ENCODE data around the gene GAST.
"Not testable (repeated sequence)": the region's sequence is repeated elsewhere in the genome, so short reads cannot be mapped to it uniquely, and the experiment has no call there.

Gene GAST, protein sequence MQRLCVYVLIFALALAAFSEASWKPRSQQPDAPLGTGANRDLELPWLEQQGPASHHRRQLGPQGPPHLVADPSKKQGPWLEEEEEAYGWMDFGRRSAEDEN

DNA sequence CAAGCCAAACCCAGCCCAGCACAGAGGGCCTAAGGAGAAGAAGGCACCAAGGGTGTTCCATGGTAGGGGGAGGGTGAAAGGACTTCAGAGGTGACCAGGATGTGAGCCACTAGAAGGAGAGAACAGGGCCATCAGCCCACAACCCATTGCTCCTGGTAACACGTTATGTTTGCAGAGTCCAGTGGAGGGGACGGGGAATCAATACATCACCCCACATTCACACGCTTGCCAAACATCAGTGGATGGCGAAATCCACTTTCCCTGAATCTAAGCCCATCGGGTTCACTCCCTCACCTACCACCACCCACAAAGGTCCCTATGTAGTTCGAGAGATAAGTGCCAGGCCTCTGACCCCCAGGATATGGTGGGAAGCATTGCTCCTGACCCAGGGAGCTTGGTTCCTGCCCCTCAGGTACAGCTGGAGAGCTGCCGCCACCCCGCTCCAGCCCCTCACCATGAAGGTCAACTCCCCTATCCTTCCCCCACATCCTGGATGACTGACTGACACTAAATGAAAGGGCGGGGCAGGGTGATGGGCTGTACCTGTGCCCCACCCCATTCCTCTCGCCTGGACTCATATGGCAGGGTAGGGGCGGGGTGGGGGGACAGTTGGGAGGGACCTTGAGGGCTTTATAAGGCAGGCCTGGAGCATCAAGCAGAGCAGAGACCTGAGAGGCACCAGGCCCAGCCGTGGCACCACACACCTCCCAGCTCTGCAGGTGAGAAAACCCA, at the start of gene GAST:
GAST (plus strand) TSS at position 663 of the 732 bp plus-strand sequence. CDS start 3,106 bp downstream, outside the sequence.
- no peak for DNase-seq (ENCODE audit: low read depth)

DNA sequence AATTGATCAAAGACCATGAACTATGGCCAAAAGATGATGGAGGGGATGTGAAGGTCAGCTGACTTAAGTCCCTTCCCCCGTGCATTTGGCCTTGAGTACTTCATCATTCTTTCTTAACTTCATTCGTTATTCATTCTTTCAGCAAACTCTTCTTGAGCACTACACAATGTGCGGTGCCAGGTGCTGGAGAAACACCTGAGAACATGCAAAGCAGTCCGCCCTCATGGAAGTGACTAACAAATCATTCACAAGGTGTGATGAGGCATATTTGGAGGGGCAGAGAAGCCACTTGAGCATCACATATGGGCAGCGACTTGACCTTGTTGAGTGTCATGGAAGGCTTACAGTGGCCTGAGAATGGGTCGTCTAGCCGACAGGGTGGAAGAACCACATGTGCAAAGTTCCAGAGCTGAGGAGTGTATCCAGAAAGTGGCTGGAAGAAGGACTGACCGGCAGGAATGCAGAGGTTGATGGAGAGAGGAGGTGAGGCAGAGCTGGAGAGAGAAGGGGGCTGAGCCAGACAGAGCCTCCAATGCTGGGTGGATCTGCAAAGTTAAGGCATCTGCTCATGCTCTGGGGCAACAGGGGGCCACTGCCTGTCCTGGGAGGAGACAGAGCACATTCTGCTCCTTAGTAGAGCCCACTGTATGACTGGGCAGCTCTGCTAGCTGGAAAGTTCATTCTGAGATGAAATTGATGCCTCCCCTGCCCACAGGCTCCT, 48.5 kb upstream of the GAST start:
- no peak for DNase-seq (ENCODE audit: low read depth)

DNA sequence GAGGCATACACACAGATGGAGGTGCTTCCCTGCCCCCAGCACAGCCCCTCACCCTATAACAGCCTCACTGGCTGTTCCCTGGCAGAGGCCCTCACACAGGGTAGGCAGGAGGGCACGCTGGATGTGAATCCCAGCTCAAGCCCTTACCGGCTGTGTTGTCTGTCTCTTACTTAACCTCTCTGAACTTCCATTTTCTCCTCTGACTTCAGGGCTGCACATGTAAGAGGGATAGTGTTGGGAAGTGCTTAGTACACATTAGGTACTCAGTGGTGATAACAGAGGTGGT, 48.0 kb upstream of the GAST start:
- DNase-seq (ENCODE audit: low read depth): no peak

DNA sequence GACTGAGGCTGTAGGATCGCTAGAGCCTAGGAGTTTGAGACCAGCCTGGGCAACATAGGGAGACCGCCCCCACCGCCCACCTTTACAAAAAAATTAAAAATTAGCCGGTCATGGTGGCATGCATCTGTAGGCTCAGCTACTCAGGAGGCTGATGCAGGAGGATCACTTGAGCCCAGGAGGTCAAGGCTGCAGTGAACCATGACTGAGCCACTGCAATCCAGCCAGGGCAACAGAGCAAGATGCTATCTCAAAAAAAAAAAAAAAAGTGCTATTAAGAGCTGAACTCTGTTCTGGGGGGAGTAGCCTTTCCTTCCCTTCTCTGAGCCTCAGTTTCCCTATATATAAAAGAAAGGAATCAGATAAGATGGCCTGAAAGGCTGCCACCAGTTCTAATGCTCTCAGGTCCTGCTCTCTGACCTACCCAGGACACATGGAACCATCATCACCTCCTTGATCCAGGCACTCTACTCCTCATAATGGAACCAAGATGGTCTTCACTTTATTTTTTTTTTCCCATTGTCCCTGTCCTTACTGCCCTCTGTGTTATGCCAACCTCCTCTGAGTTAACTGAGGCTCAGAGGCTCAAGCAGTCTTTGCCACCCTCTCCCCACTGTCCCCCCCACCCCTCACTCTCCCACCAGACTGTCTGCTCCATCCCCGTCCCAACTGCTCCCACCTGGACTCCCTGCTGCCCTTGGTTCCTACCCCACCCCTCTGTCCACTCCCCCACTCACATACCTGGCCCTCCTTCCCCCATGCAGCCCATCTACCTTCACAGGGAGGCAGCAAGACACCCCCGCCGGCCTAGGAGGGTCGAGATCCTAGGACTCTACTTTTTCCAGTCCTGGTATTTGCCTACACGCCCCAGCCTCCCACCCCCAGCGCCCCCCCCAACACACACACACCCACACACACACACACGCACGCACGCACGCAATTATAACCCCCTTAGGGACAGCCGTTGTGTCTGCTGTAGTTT, 47.3 kb upstream of the GAST start:
- no peak for DNase-seq (ENCODE audit: low read depth)

DNA sequence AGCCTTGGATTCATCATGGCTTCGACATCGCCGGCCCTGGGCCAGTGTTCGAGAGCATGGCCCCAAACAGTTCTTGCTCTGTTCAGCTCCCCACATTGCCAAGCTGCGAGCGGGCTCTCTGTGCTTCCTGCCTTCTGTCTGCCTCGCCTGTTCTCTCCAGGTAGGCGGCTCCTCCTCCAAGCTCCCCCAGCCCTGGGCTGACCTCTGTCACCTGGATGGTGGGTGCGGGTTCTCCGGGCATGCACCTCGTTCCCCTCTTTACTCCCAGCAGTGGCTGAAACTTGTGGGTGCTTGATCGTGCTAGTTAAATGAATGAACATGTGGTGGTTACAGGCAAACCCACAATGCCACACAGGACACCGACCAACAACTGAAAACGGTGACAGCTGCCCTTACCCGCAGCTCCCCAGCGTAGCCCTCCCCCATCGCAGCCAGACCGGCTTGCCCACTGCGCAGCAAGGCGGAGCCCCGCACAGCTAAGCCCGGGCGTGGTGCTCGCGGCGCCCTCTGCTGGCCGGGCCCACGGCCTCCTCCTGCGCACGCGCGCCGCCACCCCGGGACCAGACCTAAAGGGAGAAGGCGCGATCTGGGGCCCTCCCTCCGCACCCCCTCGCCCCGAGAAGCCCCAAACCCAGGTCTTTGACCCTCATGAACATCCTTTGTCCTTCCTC, 46.4 kb upstream of the GAST start:
- no peak for DNase-seq (ENCODE audit: low read depth)

DNA sequence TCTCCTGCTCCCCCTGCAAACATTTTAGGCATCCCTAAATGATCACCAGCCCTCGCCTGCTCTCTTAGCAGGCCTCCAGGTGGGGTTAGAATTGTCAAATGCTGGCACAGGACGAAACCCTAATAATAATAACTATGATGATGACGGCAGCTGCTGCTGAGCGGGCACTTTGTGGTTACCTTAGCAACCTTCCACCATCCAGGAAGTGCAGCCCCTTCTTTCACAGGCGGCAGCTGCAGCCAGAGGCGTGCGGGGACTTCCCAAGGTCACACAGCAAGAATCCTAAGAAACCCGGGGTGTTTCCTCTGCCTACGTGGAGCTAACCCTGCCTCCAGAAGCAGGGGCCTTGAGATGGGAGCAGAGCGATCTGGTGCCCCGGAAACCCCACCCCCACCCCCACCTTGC, 45.9 kb upstream of the GAST start:
- no peak for DNase-seq (ENCODE audit: low read depth)

DNA sequence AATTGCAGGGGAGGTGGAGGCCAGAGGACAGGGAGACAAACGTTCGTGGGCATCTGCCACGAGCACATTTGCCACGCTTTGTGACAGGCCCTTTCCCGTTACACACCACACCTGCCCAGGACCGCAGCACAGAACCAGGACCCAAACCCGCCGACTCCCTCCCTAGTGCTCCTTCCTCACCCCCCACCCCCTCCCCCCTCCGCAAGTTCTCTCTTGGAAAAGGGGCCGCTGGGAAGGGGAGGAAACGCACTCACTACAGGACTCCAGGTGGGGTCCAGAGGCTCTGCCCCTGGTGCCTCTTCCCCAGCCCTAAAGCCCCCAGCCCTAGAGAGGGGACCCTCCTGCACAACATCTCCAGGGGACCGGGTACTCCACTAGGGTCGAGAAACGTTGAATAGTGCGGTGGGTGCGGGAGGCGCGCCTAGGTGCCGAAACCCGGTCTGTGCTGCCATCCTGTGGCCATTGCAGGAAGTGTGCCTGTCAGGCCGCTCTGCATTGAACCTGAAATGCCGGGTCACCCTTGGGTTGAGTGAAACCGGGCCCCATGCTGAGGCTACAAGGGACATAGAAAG, 45.3 kb upstream of the GAST start:
- DNase-seq (ENCODE audit: low read depth): no peak

DNA sequence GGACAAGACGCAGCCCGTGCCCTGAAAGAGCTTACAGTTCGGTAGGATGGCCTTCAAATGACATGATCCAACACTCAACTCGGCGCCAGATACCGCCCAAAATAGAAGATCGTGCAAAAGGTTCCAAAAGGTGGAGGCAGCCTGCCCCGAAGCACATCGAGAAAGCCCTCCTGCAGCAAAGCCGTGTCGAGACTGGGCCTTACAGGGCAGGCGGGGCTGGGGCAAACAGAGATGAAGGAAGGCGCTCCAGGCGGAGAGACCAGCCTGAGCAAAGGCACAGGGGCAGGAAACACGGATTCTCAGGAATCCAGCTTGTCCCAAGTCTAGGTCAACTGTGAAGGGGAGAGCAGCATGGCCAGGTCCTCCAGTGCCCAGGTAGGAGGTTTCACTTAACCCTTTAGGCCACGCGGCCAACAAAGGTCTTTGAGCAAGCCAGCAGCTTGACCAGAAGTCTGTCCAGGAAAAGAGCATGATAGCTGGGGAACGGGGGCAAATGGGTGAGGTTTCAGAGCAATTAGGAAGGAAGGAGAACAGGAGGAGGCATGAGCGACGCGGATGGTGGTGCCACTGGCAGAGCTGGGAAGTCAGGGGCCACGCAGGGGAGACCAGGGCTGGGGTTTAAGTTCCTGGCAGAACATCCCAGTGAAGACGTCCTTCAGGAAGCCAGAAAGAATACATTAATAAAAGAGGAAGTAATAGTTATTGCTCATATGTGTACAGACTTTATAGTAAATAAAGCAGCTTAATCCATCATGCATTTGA, 44.7 kb upstream of the GAST start:
- no peak for DNase-seq (ENCODE audit: low read depth)

DNA sequence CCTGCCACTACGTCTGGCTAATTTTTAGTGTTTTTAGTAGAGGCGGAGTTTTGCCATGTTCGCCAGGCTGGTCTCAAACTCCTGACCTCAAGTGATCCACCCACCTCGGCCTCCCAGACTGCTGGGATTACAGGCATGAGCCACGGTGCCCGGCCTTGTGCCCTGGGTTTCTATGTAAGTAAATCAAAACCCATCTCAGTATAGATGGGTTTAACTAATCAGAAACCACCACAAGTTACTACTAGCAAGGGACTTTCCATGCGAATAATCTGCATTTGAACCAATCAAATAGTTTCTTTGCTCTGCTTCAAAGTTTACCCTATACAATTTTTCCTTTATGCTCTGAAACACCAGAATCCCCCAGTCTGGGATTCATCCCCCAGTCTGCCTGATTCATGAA, 40.0 kb upstream of the GAST start:
- DNase-seq (ENCODE audit: low read depth): no peak

DNA sequence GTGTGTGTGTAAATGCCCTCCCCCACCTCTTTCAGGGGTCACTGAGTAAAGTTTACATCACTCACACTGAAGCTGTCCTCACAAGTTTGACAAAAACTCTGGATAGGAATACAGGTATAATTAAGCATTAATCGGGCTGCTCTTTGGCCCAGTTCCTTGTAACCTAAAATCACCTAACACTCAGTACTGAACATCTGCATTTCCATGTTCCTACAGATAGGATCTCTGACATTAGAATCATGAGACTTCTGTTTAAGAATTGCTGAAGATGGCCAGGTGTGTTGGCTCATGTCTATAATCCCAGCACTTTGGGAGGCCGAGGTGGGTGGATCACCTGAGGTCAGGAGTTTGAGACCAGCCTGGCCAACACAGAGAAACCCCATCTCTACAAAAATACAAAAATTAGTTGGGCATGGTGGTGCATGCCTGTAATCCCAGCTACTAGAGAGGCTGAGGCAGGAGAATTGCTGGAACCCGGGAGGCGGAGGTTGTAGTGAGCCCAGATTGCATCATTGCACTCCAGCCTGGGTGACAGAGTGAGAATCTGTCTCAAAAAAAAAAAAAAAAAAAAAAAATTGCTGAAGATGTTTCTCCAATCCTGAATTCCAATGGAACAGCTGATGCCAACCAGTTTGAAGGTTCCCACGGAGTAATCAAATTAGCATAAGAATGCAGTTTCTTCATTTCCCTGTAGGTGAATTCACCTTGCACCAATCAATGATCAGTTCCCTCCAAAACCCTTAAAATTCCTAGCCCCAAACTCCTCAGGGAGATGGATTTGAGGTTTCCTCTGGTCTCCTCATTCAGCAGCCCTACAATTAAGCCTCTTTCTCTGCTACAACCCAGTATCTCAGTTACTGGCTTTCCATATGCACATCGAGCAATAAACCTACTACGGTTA, 36.7 kb upstream of the GAST start:
- not testable (repeated sequence) for DNase-seq (ENCODE audit: low read depth)

DNA sequence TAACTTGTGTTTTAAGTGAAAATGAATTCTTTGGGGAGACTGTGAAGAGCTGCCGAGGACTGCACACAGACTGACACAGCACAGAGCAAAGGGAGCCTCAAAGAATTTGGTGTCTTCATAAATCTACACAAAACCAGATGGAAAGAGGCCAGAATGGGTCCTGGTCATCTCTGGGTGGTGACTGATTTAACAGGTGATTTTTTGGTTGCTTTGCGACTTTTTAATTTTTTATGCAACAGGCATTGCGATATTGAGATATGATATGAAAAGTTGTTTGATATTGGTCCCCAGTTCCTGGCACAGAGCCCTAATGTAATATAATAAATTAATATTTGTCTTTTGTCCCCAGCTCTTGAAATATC, 36.1 kb upstream of the GAST start:
- no peak for DNase-seq (ENCODE audit: low read depth)

DNA sequence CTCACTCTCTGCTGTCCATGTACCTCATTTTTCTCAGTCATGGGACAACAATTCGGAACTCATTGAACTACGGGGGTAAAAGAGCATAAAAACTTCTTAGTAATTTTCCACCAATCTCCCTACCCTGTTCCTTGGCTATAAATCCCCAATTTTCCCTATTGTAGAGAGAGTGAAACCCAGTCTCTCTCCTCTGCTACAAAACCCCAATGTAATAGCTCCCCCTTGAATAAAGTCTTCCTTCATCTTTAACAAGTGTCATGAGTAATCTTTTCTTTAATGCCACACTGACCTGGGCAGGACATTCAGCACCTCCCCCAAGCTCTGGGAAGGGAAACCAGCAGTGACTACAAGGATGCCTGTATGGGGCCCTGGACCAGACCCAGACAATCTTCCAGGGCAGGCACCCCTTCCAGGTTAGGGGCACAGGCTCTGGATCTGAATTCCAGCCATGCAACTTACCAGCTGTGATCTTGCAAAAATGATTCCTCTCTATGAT, 33.7 kb upstream of the GAST start:
- no peak for DNase-seq (ENCODE audit: low read depth)

DNA sequence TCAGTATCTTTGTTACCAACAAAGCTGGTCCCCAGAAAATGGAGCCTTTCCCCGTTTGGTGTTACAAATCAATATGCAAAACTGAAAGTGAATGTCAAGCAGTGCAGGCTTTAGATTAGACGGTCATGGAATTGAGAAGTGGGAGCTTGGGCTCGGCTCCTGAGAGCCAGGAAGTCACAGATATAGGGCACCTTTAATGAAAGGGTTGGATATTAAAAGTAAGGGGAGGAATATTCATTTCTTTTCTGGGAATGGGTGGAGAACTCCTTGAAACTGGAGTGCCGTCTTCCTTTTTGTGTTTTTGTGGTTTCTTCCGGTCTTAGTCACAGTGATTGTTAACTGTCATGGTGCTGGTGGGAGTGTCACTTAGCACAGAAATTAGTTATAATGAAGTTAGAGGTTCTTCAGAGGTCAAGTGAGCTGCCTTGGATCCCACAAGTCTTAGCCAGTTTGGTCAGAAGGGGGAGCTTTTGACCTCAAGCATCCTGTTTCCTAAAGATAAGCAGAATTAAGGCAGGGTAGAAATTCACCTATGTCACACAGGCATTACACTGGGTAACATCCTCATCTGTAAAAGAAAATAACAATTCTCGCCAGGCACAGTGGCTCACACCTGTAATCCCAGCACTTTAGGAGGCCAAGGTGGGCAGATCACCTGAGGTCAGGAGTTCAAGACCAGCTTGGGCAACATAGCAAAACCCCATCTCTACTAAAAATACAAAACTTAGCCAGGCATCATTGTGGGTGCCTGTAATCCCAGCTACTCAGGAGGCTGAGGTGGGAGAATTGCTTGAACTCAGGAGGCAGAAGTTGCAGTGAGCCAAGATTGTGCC, 33.0 kb upstream of the GAST start:
- DNase-seq (ENCODE audit: low read depth): no peak

DNA sequence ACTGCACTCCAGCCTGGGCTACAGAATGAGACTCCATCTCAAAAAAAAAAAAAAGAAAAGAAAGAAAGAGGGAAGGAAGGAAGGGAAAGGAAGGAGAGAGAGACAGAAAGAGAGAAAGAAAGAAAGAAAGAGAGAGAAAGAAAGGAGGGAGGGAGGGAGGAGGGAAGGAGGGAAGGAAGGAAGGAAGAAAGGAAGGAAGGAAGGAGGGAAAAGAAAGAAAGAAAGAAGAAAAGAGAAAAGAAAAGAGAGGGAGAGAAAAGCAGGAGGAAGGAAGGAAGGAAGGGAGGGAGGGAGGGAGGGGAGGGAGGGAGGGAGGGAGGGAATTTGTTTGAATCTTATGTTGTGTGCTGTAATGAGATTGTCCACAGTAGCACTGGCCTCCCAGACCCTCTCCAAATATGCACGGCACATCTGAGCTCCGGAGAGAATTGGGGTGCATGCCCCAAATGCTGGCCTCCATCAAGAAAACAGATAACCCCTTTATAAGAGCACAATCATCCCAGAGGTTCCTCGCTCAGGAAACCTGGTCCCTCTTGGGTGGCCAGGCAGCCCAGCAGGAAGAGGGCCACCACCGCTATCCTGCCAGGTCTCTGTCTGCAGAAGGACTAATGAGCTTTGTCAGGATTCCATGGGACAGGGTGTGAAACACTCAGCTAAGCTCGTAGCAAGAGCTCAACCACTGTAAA, 32.2 kb upstream of the GAST start:
- no peak for DNase-seq (ENCODE audit: low read depth)

DNA sequence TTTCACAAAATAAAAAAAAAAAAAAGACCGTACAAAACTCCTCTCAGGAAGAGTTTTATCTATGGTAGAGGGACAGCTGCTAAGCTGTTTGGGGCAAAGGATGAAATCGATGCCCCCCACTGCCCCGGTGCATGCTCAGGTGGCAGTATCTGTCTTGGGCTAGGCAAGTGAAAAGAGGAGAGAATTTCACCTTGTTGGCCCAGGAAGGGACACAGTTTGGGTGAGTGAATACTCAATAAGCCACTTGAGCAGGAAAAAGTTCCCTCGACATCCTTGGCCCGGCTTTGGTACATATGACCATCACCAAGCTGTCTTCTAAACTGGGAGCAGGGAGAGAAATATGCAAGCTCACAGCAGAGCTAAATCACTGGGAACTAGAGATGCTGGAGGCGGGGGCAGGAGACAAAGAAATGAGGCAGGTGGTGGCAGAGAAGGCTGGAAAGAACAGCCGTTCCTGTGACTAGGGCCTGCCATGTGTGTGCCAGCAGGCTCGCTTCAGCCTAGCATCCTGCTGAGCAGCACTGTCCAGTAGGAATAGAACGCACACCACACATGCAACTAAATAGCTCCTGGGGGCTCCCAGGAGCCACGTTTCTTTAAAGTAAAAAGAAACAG, 31.6 kb upstream of the GAST start:
- no peak for DNase-seq (ENCODE audit: low read depth)

DNA sequence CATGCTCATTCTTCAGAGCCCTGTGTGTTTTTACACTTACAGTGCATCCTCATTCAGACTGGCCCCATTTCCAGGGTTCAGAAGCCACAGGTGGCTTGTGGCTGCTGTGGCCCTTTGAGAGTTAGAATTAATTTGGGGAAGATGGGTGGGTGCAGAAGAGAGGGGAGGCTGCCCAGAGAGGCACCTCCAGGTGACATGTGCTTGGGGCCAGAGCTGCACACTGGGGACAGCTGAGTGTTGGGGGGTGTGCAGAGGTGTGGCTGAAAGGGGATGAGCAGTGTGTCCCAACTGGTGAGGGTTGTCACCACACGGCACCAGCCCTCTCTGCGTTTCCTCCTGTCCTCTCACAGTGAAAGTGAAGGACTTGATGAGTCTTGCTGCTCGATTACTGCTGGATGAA, 30.4 kb upstream of the GAST start:
- no peak for DNase-seq (ENCODE audit: low read depth)

DNA sequence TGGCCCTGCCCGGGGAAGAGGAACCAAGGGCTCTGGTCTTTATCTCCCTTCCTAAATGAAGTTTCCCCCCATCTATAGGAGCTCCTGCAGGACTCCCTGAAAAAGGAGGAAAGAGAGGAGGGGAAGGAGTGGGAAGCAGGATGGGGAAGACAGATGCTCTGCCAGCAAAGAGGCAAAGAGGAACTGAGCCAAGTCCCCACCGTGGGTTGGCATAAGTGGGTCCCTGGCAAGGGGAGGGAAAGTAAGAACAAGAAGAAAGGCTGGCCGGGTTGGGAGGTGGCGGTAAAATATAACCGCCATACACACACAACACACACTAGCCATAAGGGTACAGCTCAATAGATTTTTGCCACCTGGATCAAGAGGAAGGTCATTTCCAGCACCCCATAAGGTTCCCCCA, 29.5 kb upstream of the GAST start:
- DNase-seq (ENCODE audit: low read depth): no peak
